Caco-2 (cell line): ENCODE results near the gene TOMM5. TPM values are rescaled to one million over a fixed set of nuclear protein-coding genes. Genes with fewer than 3 reads are reported as not detected.

Experiments
- BruUV-seq: library from RNA; stranded (reverse); fragments of 400-500 nt; replicated peaks from 2 replicates; lab custom pipeline; 2021; lab: Mats Ljungman, UMichigan
- CTCF ChIA-PET: fragments of 300-600 bp; sonication (Branson Sonifier 250); formaldehyde crosslinking; loops from one replicate; lab custom pipeline; 2022; ENCODE audit warnings: antibody characterized with exemption; lab: Charles Lee
- POLR2A ChIA-PET: fragments of 300-600 bp; sonication (Branson Sonifier 250); formaldehyde crosslinking; loops from one replicate; lab custom pipeline; 2022; ENCODE audit warnings: antibody characterized with exemption; lab: Charles Lee
- DNase-seq, 2 experiments: peaks; one replicate each; pipeline versions ENCODE4 v3.0.0 to v3.0.0-alpha.2; 2020 to 2022
- H3K27me3 ChIP-seq: replicated peaks from 2 replicates; pipeline ENCODE4 v1.6.0; 2011; ENCODE audit warnings: low read length; ENCODE audit not compliant: control insufficient read depth, insufficient read depth
- H3K36me3 ChIP-seq: 2 replicates; pipeline ENCODE4 v1.5.1; 2011; ENCODE audit warnings: low read length; ENCODE audit not compliant: control insufficient read depth, insufficient read depth
- H3K4me1 ChIP-seq: fragments of 250-450 bp; sonication (Bioruptor Pico); 2 replicates; pipeline ENCODE4 v1.5.1; 2020; ENCODE audit warnings: mild to moderate bottlenecking
- H3K4me3 ChIP-seq: 2 replicates; pipeline ENCODE4 v1.5.1; 2011; ENCODE audit warnings: low read depth, mild to moderate bottlenecking, control low read depth, low read length
- H3K9me3 ChIP-seq: fragments of 250-450 bp; sonication (Bioruptor Pico); 2 replicates; pipeline ENCODE4 v1.5.1; 2020; ENCODE audit warnings: mild to moderate bottlenecking, moderate library complexity
- H3K27ac Mint-ChIP-seq: one replicate; pipeline ENCODE4 v1.8.0; 2022; ENCODE audit warnings: mixed read lengths; ENCODE audit not compliant: unreplicated experiment
- H3K27me3 Mint-ChIP-seq: one replicate; pipeline ENCODE4 v1.8.0; 2022; ENCODE audit warnings: mixed read lengths; ENCODE audit not compliant: insufficient read depth, unreplicated experiment
- H3K36me3 Mint-ChIP-seq: one replicate; pipeline ENCODE4 v1.8.0; 2022; ENCODE audit warnings: mild to moderate bottlenecking, mixed read lengths; ENCODE audit not compliant: insufficient read depth, unreplicated experiment
- H3K4me1 Mint-ChIP-seq: one replicate; pipeline ENCODE4 v1.8.0; 2022; ENCODE audit warnings: low read depth, mixed read lengths; ENCODE audit not compliant: unreplicated experiment
- H3K4me3 Mint-ChIP-seq: one replicate; pipeline ENCODE4 v1.8.0; 2022; ENCODE audit warnings: mild to moderate bottlenecking, moderate library complexity, mixed read lengths; ENCODE audit not compliant: unreplicated experiment
- H3K9me3 Mint-ChIP-seq: one replicate; pipeline ENCODE4 v1.8.0; 2022; ENCODE audit warnings: mixed read lengths; ENCODE audit not compliant: unreplicated experiment
- CTCF ChIP-seq, 2 experiments: fragments of 200-600 bp in 1 of 2; IDR thresholded peaks; 1 replicate in 1 of 2; 2 replicates in 1 of 2; pipeline versions ENCODE4 v1.5.1 to v1.8.0; 2011 to 2022; ENCODE audit warnings: antibody characterized with exemption in 1 of 2, control low read depth in 1 of 2, inconsistent platforms in 1 of 2, low read depth in 1 of 2, low read length in 1 of 2, mild to moderate bottlenecking in 1 of 2, moderate library complexity in 1 of 2; ENCODE audit not compliant: insufficient read depth in 1 of 2, severe bottlenecking in 1 of 2, unreplicated experiment in 1 of 2
- intact Hi-C: fragments of 100-400 bp; cut with micrococcal nuclease; formaldehyde crosslinking; loops from one replicate; pipeline ENCODE4 v1.10.0; 2022; ENCODE audit not compliant: unreplicated experiment
- total RNA-seq: library from RNA; stranded (reverse); gene quantifications from 2 replicates; pipeline ENCODE4 v1.2.3, GENCODE V29; 2022

The TOMM5 gene
- total RNA-seq, 1 experiment from 2014 or later = 185 TPM

GRCh38 chr9:37541465-37541864, 50.9 kb downstream of the TOMM5 start:
- no peaks in the 10 kb centered on the region for H3K9me3 ChIP-seq
- Mint-ChIP-seq H3K36me3 (no peaks in the 10 kb centered on the region), H3K27me3 (no peaks in the 10 kb centered on the region), H3K4me1 (no peaks in the 10 kb centered on the region), H3K9me3 (no peaks in the 10 kb centered on the region), H3K4me3 (no peak overlapping the region), H3K27ac (no peak overlapping the region)
- H3K27me3 ChIP-seq = no peaks in the 10 kb centered on the region
- TF ChIP-seq CTCF (IDR thresholded peaks at IDR 0.05; ENCODE audit: insufficient read depth in 1 of 2, low read depth in 1 of 2, low read length in 1 of 2, severe bottlenecking in 1 of 2, unreplicated experiment in 1 of 2) = no peak
- H3K36me3 ChIP-seq = no peaks in the 10 kb centered on the region
- POLR2A ChIA-PET = no interaction called here
- CTCF ChIA-PET = no interaction called here
- no peak for DNase-seq
- H3K4me3 ChIP-seq = no peak overlapping the region
- no TSS peak for BruUV-seq
- intact Hi-C loops = no loop called here
- no peaks in the 10 kb centered on the region for H3K4me1 ChIP-seq

- no peaks in the 10 kb centered on the region for H3K27me3 Mint-ChIP-seq
- no peaks in the 10 kb centered on the region for H3K4me1 Mint-ChIP-seq
- TF ChIP-seq CTCF (IDR thresholded peaks at IDR 0.05; ENCODE audit: insufficient read depth in 1 of 2, low read depth in 1 of 2, low read length in 1 of 2, severe bottlenecking in 1 of 2, unreplicated experiment in 1 of 2) = no peak
- Histone ChIP-seq H3K36me3 (no peaks in the 10 kb centered on the region), H3K27me3 (no peaks in the 10 kb centered on the region), H3K4me3 (no peak overlapping the region), H3K4me1 (no peaks in the 10 kb centered on the region), H3K9me3 (no peaks in the 10 kb centered on the region)
- DNase-seq = no peak
- no TSS peak for BruUV-seq
- no peak overlapping the region for H3K4me3 Mint-ChIP-seq
- H3K27ac Mint-ChIP-seq = no peak overlapping the region
- no peaks in the 10 kb centered on the region for H3K36me3 Mint-ChIP-seq
- intact Hi-C loops = no loop called here
- no peaks in the 10 kb centered on the region for H3K9me3 Mint-ChIP-seq
- ChIA-PET CTCF (no interaction called here), POLR2A (no interaction called here)
Observed at GRCh38 chr9:37540634-37541033, 51.8 kb downstream of the TOMM5 start.

GRCh38 chr9:37539634-37540033, 52.8 kb downstream of the TOMM5 start:
- no peak overlapping the region for H3K27ac Mint-ChIP-seq
- Histone ChIP-seq H3K9me3 (no peaks in the 10 kb centered on the region), H3K36me3 (no peaks in the 10 kb centered on the region), H3K27me3 (no peaks in the 10 kb centered on the region), H3K4me3 (no peak overlapping the region), H3K4me1 (no peaks in the 10 kb centered on the region)
- no TSS peak for BruUV-seq
- POLR2A ChIA-PET = no interaction called here
- no peaks in the 10 kb centered on the region for H3K9me3 Mint-ChIP-seq
- CTCF ChIA-PET = no interaction called here
- no peaks in the 10 kb centered on the region for H3K4me1 Mint-ChIP-seq
- H3K27me3 Mint-ChIP-seq = no peaks in the 10 kb centered on the region
- intact Hi-C loops = no loop called here
- no peak for TF ChIP-seq CTCF (IDR thresholded peaks at IDR 0.05; ENCODE audit: insufficient read depth in 1 of 2, low read depth in 1 of 2, low read length in 1 of 2, severe bottlenecking in 1 of 2, unreplicated experiment in 1 of 2)
- H3K36me3 Mint-ChIP-seq = no peaks in the 10 kb centered on the region
- H3K4me3 Mint-ChIP-seq = no peak overlapping the region
- no peak for DNase-seq

Other genes with a start within 250 kb of the TOMM5 start
- 76.9 and 82.5 TPM in 2 replicates for gene GRHPR, start 169.9 kb downstream of the TOMM5 start, total RNA-seq
- gene ZBTB5, start 127.1 kb downstream of the TOMM5 start, total RNA-seq = 12.5 and 13.2 TPM in 2 replicates
- 30.1 and 33.4 TPM in 2 replicates for gene POLR1E, start 106.6 kb downstream of the TOMM5 start, total RNA-seq
- gene FBXO10, start 16.2 kb downstream of the TOMM5 start, total RNA-seq = 6.9 and 8.1 TPM in 2 replicates
- gene FRMPD1, start 58.4 kb upstream of the TOMM5 start, total RNA-seq = not detected in 2 replicates
- 7.8 and 10.0 TPM in 2 replicates for gene TRMT10B, start 161.2 kb upstream of the TOMM5 start, total RNA-seq
- gene EXOSC3, start 192.5 kb upstream of the TOMM5 start, total RNA-seq = 60.3 and 70.6 TPM in 2 replicates
- gene DCAF10, start 208.2 kb upstream of the TOMM5 start, total RNA-seq = 11.4 and 13.5 TPM in 2 replicates